B cell (primary cell): ENCODE data around the gene SRXN1. TPM values are rescaled to one million over a fixed set of nuclear protein-coding genes. Genes with fewer than 3 reads are reported as not detected.

Experiments used
- ATAC-seq: fragments of 200-7000 bp; cut with Tn5 transposase; one replicate; pipeline ENCODE4 v1.10.0; 2021; ENCODE audit warnings: low read depth, mild to moderate bottlenecking, moderate number of reproducible peaks, moderate library complexity
- CTCF ChIA-PET: fragments of 350-600 bp; sonication (Branson Sonifier 250); formaldehyde crosslinking; loops from one replicate; lab custom pipeline; 2021; ENCODE audit warnings: antibody characterized with exemption, inconsistent platforms; lab: Charles Lee
- POLR2A ChIA-PET: fragments of 350-600 bp; sonication (Branson Sonifier 250); formaldehyde crosslinking; loops from one replicate; lab custom pipeline; 2021; ENCODE audit warnings: antibody characterized with exemption; lab: Charles Lee
- DNase-seq: peaks from one replicate; pipeline ENCODE4 v3.0.0; 2013
- H2AFZ ChIP-seq: 2 replicates; pipeline ENCODE4 v1.6.1; 2012; ENCODE audit warnings: mild to moderate bottlenecking, low read depth, low read length; ENCODE audit not compliant: insufficient read depth, poor library complexity, severe bottlenecking
- H3K27ac ChIP-seq, 2 donors: 1 replicate in 1 of 2; 2 replicates in 1 of 2; pipeline ENCODE4 v1.5.1; 2012 to 2013; ENCODE audit warnings: low read length in 2 of 2, mild to moderate bottlenecking in 2 of 2, moderate library complexity in 1 of 2
- H3K27me3 ChIP-seq, 4 experiments: fragments of 200-600 bp in 1 of 4; sonication (generic) in 1 of 4; replicated peaks in 1 of 4; 1 replicate in 2 of 4; 2 replicates in 2 of 4; pipeline versions ENCODE4 v1.6.1 to v1.7.0; 2013 to 2016; ENCODE audit warnings: low read length in 3 of 4, mild to moderate bottlenecking in 2 of 4, mixed read lengths in 1 of 4, moderate library complexity in 1 of 4; ENCODE audit not compliant: insufficient read depth in 4 of 4, control insufficient read depth in 3 of 4; ENCODE audit errors: control extremely low read depth in 1 of 4
- H3K36me3 ChIP-seq, 2 experiments: replicated peaks in 1 of 2; 1 replicate in 1 of 2; 2 replicates in 1 of 2; pipeline versions ENCODE4 v1.6.1 to v1.7.1; 2013; ENCODE audit warnings: low read length in 1 of 2; ENCODE audit not compliant: insufficient read depth in 2 of 2, control insufficient read depth in 1 of 2; ENCODE audit errors: control extremely low read depth in 1 of 2, extremely low read depth in 1 of 2
- H3K4me1 ChIP-seq, 2 donors: fragments of 200-600 bp in 1 of 2; sonication (generic) in 1 of 2; 1 replicate in 1 of 2; 2 replicates in 1 of 2; pipeline versions ENCODE4 v1.5.1 to v1.6.1; 2013 to 2017; ENCODE audit warnings: low read length in 2 of 2; ENCODE audit not compliant: control insufficient read depth in 2 of 2, insufficient read depth in 2 of 2
- H3K4me2 ChIP-seq: replicated peaks from 2 replicates; pipeline ENCODE3; 2012; ENCODE audit warnings: mild to moderate bottlenecking, low read depth, low read length; ENCODE audit not compliant: poor library complexity, severe bottlenecking
- H3K4me3 ChIP-seq, 5 experiments: fragments of 200-600 bp in 1 of 5; sonication (generic) in 1 of 5; 1 replicate in 3 of 5; 2 replicates in 2 of 5; pipeline versions ENCODE4 v1.5.1 to v1.7.0; 2011 to 2016; ENCODE audit warnings: low read length in 4 of 5, mild to moderate bottlenecking in 4 of 5, low read depth in 2 of 5, control low read depth in 1 of 5, moderate library complexity in 1 of 5; ENCODE audit not compliant: insufficient read depth in 1 of 5; ENCODE audit errors: control extremely low read depth in 1 of 5, extremely low read depth in 1 of 5
- H3K79me2 ChIP-seq: fragments of 200-600 bp; sonication (generic); one replicate; pipeline ENCODE4 v1.6.0; 2016; ENCODE audit warnings: low read length; ENCODE audit not compliant: control insufficient read depth, insufficient read depth
- H3K9ac ChIP-seq: fragments of 200-600 bp; sonication (generic); 2 replicates; pipeline ENCODE4 v1.6.1; 2017; ENCODE audit warnings: mild to moderate bottlenecking, low read length, moderate library complexity
- H3K9me3 ChIP-seq, 3 donors: one replicate each; pipeline versions ENCODE4 v1.6.1 to v1.7.1; 2013; ENCODE audit warnings: low read length in 2 of 3; ENCODE audit not compliant: control insufficient read depth in 2 of 3, insufficient read depth in 1 of 3; ENCODE audit errors: control extremely low read depth in 1 of 3
- H4K20me1 ChIP-seq: 2 replicates; pipeline ENCODE4 v1.6.0; 2012; ENCODE audit warnings: mild to moderate bottlenecking, low read length; ENCODE audit not compliant: insufficient read depth, control insufficient read depth, poor library complexity, severe bottlenecking
- H3K27ac Mint-ChIP-seq: one replicate; pipeline ENCODE4 v1.8.0; 2021; ENCODE audit warnings: mixed read lengths
- H3K27me3 Mint-ChIP-seq: one replicate; pipeline ENCODE4 v1.8.0; 2021; ENCODE audit warnings: mixed read lengths
- H3K4me1 Mint-ChIP-seq: one replicate; pipeline ENCODE4 v1.8.0; 2021; ENCODE audit warnings: mixed read lengths
- H3K4me3 Mint-ChIP-seq: one replicate; pipeline ENCODE4 v1.8.0; 2021; ENCODE audit warnings: mixed read lengths
- H3K9me3 Mint-ChIP-seq: one replicate; pipeline ENCODE4 v1.8.0; 2022; ENCODE audit warnings: mixed read lengths; ENCODE audit not compliant: insufficient read depth
- CTCF ChIP-seq: fragments of 200-600 bp; IDR thresholded peaks from one replicate; pipeline ENCODE4 v1.8.0; 2022; ENCODE audit warnings: antibody characterized with exemption, mild to moderate bottlenecking
- EZH2 ChIP-seq: IDR thresholded peaks from 2 replicates; pipeline ENCODE4 v1.6.1; 2012; ENCODE audit warnings: borderline replicate concordance, low read depth, mild to moderate bottlenecking, moderate library complexity, low read length; ENCODE audit not compliant: insufficient read depth, poor library complexity, severe bottlenecking
- WGBS: methylation state at CpG from one replicate; pipeline ENCODE4 v1.1.5; 2013; ENCODE audit warnings: missing lambda C conversion rate; ENCODE audit not compliant: insufficient coverage; 5-methylcytosine and 5-hydroxymethylcytosine counted together
- intact Hi-C: fragments of 100-400 bp; cut with micrococcal nuclease; formaldehyde crosslinking; loops from one replicate; pipeline ENCODE4 v1.10.0; 2022
- polyA plus RNA-seq: library from polyadenylated mRNA; depleted of rRNA; stranded (reverse); fragments of >200 nt; gene quantifications from 2 replicates; pipeline ENCODE4 v1.2.3, GENCODE V29; 2012
- total RNA-seq, 2 donors: library from RNA; stranded (reverse); fragments of 120-200 nt in 1 of 2; gene quantifications; 1 replicate in 1 of 2; 2 replicates in 1 of 2; pipeline versions ENCODE4 v1.2.3 to v1.2.4, GENCODE V29; 2013 to 2022

SRXN1 gene
- total and polyA plus RNA-seq, 2 donors (not counting 1 experiment from before 2014, with no cell fraction given): 1.3 to 4.5 TPM

DNA sequence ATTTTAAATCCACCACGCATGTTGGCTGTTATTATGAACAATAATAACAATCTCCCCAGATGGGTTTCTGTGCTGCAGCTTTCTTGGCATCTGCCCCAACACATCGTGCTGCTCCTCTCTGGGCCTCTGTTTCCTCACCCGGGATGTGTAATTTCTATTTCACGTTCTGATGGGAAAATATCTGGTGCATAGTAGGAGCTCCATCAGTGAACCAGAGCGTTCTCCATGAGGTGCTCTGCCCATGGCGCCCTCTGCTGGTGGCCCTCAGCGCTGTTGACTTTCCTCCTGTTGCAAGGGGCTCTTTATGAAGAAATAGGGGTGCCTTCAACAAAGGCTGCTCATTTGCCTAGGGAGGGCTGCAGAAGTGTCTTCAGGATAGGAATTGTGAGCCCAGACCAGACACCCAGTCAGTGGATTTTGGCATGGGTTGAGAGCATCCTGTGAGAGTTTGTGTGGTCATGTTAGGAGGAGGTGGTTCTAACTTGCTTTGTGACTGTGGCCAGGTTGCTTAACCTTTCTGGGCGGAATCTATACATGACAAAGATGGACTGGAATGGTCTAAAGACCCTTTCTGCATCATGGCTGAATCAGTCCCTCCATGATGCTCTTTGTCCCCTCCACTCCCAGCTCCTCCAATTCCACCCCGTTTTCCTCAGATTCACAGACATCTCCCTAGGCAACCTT, 14.5 kb upstream of the SRXN1 start:
- Histone ChIP-seq H2AFZ (no peak overlapping the region), H3K27ac (no peak overlapping the region), H3K36me3 (no peaks in the 10 kb centered on the region), H3K9me3 (no peaks in the 10 kb centered on the region), H3K27me3 (peaks cover 0 to 61% (median 16%) of the 10 kb centered on the region in 4 experiments), H4K20me1 (no peaks in the 10 kb centered on the region), H3K4me1 (no peaks in the 10 kb centered on the region), H3K4me3 (no peak overlapping the region), H3K9ac (no peak overlapping the region), H3K79me2 (no peaks in the 10 kb centered on the region), H3K4me2 (no peak overlapping the region)
- H3K27ac Mint-ChIP-seq: no peak overlapping the region
- peaks cover 62% of the 10 kb centered on the region for H3K27me3 Mint-ChIP-seq
- intact Hi-C loops: loop anchor here (5.0 kb wide), 1 partner anchor 315 kb away; no protein-coding TSS in a partner anchor
- WGBS: 40% methylated on average over 7 of the region's 9 CpGs
- ATAC-seq (no peak), DNase-seq (peak; percentile 41)
- no peak overlapping the region for H3K4me3 Mint-ChIP-seq
- ChIA-PET POLR2A (no interaction called here), CTCF (interaction anchor here (0.7 to 1.6 kb wide), 4 partner anchors 19 to 106 kb away, joined by 3 to 7 read pairs (median 4); no protein-coding TSS in a partner anchor)
- no peaks in the 10 kb centered on the region for H3K9me3 Mint-ChIP-seq
- TF ChIP-seq CTCF (peak; percentile 64), EZH2 (no peak)
- peaks cover 7% of the 10 kb centered on the region for H3K4me1 Mint-ChIP-seq

DNA sequence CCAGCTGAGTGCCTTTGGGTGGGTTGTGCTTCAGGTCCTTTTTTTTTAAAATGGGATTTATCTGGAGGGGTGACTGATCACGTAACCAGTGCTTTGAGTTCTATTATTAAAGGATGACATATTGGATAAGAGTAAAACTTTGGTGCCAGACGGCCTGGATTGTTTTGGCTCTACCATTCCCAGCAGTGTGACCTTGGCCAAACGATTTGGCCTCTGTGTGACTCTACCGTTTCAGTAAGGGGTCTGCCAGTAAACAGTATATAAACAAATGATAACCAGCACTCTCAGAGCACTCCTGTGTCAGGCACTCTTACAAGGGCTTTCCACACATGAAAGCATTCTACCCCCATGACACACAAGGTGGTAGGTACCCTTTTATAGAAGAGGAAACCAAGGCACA, 13.9 kb upstream of the SRXN1 start:
- CTCF ChIA-PET: interaction anchor here (0.7 to 1.6 kb wide), 4 partner anchors 18 to 105 kb away, joined by 3 to 7 read pairs (median 4); no protein-coding TSS in a partner anchor
- Histone ChIP-seq H4K20me1 (no peaks in the 10 kb centered on the region), H3K79me2 (no peaks in the 10 kb centered on the region), H2AFZ (no peak overlapping the region), H3K4me3 (no peak overlapping the region), H3K36me3 (no peaks in the 10 kb centered on the region), H3K27ac (no peak overlapping the region), H3K27me3 (peaks cover 0 to 62% (median 17%) of the 10 kb centered on the region in 4 experiments), H3K4me1 (no peaks in the 10 kb centered on the region), H3K4me2 (no peak overlapping the region), H3K9me3 (no peaks in the 10 kb centered on the region), H3K9ac (no peak overlapping the region)
- 95% methylated on average over 2 of the region's 4 CpGs for WGBS
- Mint-ChIP-seq H3K9me3 (no peaks in the 10 kb centered on the region), H3K4me1 (peaks cover 7% of the 10 kb centered on the region), H3K27me3 (peaks cover 57% of the 10 kb centered on the region), H3K4me3 (no peak overlapping the region), H3K27ac (no peak overlapping the region)
- DNase-seq (no peak), ATAC-seq (no peak)
- intact Hi-C loops: loop anchor here (5.0 kb wide), 1 partner anchor 315 kb away; no protein-coding TSS in a partner anchor
- TF ChIP-seq CTCF: no peak
- TF ChIP-seq EZH2: no peak
- POLR2A ChIA-PET: no interaction called here
